Effector memory CD4-positive, alpha-beta T cell (primary cell): ENCODE measurements around the gene CCDC126.
A peak's percentile ranks its signal among the peaks of the same experiment; 100 is the strongest.
"Not testable (repeated sequence)": the region's sequence is repeated elsewhere in the genome, so short reads cannot be mapped to it uniquely, and the experiment has no call there.

ENCODE experiments used
- DNase-seq, 3 donors: peaks; one replicate each; pipeline ENCODE4 v3.0.0-alpha.2; 2020
- H3K27ac ChIP-seq: 2 replicates; pipeline ENCODE4 v1.7.0; 2013; ENCODE audit warnings: mild to moderate bottlenecking, low read length, moderate library complexity; ENCODE audit not compliant: insufficient read depth, poor library complexity, severe bottlenecking
- H3K27me3 ChIP-seq: replicated peaks from 2 replicates; pipeline ENCODE4 v1.7.0; 2013; ENCODE audit warnings: mild to moderate bottlenecking, low read length; ENCODE audit not compliant: insufficient read depth, control insufficient read depth, poor library complexity, severe bottlenecking
- H3K36me3 ChIP-seq: 2 replicates; pipeline ENCODE4 v1.7.0; 2013; ENCODE audit warnings: mild to moderate bottlenecking, low read length, moderate library complexity; ENCODE audit not compliant: control insufficient read depth, insufficient read depth
- H3K4me1 ChIP-seq: 2 replicates; pipeline ENCODE4 v1.7.0; 2013; ENCODE audit warnings: low read length, mild to moderate bottlenecking; ENCODE audit not compliant: control insufficient read depth, insufficient read depth, poor library complexity, severe bottlenecking
- H3K4me3 ChIP-seq: 2 replicates; pipeline ENCODE4 v1.7.0; 2013; ENCODE audit warnings: low read length, low read depth, mild to moderate bottlenecking; ENCODE audit not compliant: insufficient read depth, poor library complexity, severe bottlenecking
- H3K9me3 ChIP-seq: 2 replicates; pipeline ENCODE4 v1.7.0; 2013; ENCODE audit warnings: mild to moderate bottlenecking, low read length, moderate library complexity; ENCODE audit not compliant: control insufficient read depth
- total RNA-seq, 3 donors: gene quantifications; one replicate each; lab custom pipeline; 2026; lab: John Stamatoyannopoulos, UW

Gene CCDC126, protein sequence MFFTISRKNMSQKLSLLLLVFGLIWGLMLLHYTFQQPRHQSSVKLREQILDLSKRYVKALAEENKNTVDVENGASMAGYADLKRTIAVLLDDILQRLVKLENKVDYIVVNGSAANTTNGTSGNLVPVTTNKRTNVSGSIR
- total RNA-seq, result 8.1 to 9.0 (median 8.2) reads per million in 3 donors

DNA sequence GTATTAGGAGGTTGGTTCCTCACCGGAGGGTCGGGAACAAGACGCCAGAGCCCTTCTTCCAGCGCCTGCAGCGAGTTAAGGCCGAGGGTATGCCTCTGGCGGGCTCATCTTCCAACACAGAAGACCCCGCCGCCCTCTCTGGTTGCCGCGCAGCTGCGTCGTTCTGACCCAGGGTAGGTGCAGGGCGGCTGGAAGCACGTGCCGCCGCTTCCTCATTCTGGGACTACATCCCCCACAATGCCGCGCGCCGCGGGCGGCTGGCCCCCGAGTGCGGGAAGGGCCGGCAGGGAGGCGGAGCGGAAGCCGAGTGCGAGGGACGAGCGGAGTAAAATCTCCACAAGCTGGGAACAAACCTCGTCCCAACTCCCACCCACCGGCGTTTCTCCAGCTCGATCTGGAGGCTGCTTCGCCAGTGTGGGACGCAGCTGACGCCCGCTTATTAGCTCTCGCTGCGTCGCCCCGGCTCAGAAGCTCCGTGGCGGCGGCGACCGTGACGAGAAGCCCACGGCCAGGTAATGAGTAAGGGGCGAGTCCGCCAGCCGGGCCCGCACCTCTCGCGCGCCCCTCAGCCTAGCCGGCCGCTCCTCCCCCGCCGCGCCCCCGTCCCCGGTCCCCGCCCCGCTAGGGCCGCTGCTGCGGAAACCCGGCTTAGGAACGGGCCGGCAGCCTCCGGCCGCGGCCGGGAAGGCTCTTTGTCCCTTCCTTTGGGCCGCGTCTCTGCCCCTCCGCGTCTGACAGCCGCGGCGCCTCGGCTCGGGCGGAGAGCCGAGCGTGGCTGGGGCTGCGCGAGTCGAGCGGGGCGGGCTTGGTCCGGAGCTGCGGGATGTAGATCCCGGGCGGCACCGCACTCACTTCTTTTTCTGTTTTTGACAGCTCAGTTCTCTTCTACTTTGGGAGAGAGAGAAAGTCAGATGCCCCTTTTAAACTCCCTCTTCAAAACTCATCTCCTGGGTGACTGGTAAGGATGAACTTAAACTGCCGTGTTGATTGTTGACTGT lies at the start of gene CCDC126:
Gene CCDC126 (plus strand): TSS at position 289 of the 998 bp plus-strand sequence. CDS start 13,934 bp downstream, outside the sequence.
- Histone ChIP-seq H3K9me3 (no peaks in the 10 kb centered on the region), H3K4me3 (peak within 1 kb of the TSS; percentile 90), H3K27me3 (no peaks in the 10 kb centered on the region), H3K36me3 (no peaks in the 10 kb centered on the region), H3K4me1 (peaks cover 8% of the 10 kb centered on the region), H3K27ac (peak within 1 kb of the TSS; percentile 63)
- peak; percentile 53 to 78 (median 67) for DNase-seq

- Histone ChIP-seq H3K4me3 (no peak overlapping the region), H3K9me3 (no peaks in the 10 kb centered on the region), H3K4me1 (no peaks in the 10 kb centered on the region), H3K27me3 (no peaks in the 10 kb centered on the region), H3K36me3 (no peaks in the 10 kb centered on the region), H3K27ac (no peak overlapping the region)
- DNase-seq, result no peak
Measured at GRCh38 chr7:23547662-23548061, 49.5 kb upstream of the CCDC126 start.

DNA sequence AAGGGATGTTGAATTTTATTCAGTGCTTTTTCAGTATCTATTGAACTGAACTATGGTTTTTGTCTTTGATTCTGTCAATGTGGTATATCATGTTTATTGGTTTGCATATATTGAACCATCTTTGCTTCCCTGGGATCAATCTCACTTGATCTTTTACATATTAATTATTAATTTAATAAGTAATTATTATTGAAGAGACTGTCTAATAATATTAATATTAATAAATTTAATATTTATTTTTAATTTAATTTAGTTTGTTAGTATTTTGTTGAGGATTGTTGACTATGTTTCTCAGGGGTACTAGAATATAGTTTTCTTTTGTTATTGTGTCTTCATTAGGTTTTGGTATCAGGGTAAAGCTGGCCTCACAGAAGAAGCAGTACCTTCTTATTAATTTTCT lies 38.9 kb upstream of the CCDC126 start:
- DNase-seq, result no peak
- Histone ChIP-seq H3K4me3 (no peak overlapping the region), H3K27ac (no peak overlapping the region), H3K27me3 (no peaks in the 10 kb centered on the region), H3K9me3 (no peaks in the 10 kb centered on the region), H3K36me3 (no peaks in the 10 kb centered on the region), H3K4me1 (no peaks in the 10 kb centered on the region)

GRCh38 chr7:23570592-23571200 lies 26.5 kb upstream of the CCDC126 start:
- Histone ChIP-seq H3K4me3 (no peak overlapping the region), H3K4me1 (no peaks in the 10 kb centered on the region), H3K27ac (no peak overlapping the region), H3K36me3 (no peaks in the 10 kb centered on the region), H3K27me3 (no peaks in the 10 kb centered on the region), H3K9me3 (no peaks in the 10 kb centered on the region)
- peak; percentile 28 to 59 (median 42) for DNase-seq

- H3K9me3 ChIP-seq, H3K4me3 ChIP-seq, H3K4me1 ChIP-seq, H3K27me3 ChIP-seq, H3K27ac ChIP-seq, DNase-seq, H3K36me3 ChIP-seq: not testable (repeated sequence)
Measured at GRCh38 chr7:23581975-23582374, 15.2 kb upstream of the CCDC126 start.

GRCh38 chr7:23585304-23585703 lies 11.9 kb upstream of the CCDC126 start:
- not testable (repeated sequence) for H3K4me3 ChIP-seq, H3K4me1 ChIP-seq, H3K36me3 ChIP-seq, H3K9me3 ChIP-seq, H3K27me3 ChIP-seq, H3K27ac ChIP-seq, DNase-seq

DNA sequence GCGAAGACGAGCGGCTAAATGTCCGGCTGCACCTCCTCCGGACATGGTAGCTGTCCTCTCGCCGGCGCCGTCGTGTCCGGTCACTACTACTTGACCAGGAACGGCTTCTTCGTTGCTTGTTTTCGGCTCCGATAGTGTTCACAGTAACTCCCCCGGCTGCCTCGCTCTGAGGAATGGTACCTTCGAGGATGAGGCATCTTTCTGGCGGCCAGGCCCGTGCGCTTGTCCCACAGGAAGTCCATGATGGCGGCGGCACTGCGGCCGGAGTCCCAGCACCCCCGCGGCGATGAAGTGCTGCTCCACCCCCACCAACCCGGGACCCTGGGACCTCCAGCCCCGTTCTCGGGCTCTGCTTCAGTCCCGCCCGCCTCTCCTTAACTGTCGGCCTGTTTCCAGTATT lies 11.0 kb upstream of the CCDC126 start:
- Histone ChIP-seq H3K36me3 (no peaks in the 10 kb centered on the region), H3K4me3 (no peak overlapping the region), H3K27me3 (no peaks in the 10 kb centered on the region), H3K27ac (no peak overlapping the region), H3K4me1 (no peaks in the 10 kb centered on the region), H3K9me3 (no peaks in the 10 kb centered on the region)
- no peak for DNase-seq

GRCh38 chr7:23590529-23590928 lies 6.7 kb upstream of the CCDC126 start:
- Histone ChIP-seq H3K36me3 (no peaks in the 10 kb centered on the region), H3K27ac (no peak overlapping the region), H3K4me1 (no peaks in the 10 kb centered on the region), H3K4me3 (no peak overlapping the region), H3K27me3 (no peaks in the 10 kb centered on the region), H3K9me3 (no peaks in the 10 kb centered on the region)
- DNase-seq, result no peak

DNA sequence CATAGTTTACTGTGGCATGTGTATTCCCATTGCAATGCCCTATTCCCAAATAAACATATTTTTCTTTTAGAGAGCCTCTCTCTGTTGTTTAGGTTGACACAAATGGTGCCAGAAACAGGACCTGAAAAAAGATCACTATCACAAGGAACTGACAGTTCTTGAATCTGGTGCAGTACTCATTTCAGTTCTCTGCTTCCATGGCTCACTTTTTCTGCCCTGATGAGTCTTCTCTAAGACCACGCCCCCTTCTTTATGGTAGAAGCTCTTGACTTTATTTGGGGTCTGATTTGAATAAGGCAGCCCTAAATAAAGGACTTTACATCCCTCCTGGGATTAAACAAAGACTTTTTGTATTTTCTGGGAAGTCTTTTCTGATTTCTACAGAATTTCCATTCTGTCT lies 3.5 kb upstream of the CCDC126 start:
- Histone ChIP-seq H3K9me3 (no peaks in the 10 kb centered on the region), H3K27me3 (no peaks in the 10 kb centered on the region), H3K4me3 (no peak overlapping the region), H3K4me1 (peaks cover 8% of the 10 kb centered on the region), H3K36me3 (no peaks in the 10 kb centered on the region), H3K27ac (no peak overlapping the region)
- no peak for DNase-seq
